Endothelial cell of umbilical vein (primary cell): Measurements from ENCODE around the gene LHPP. TPM values are rescaled to one million over a fixed set of nuclear protein-coding genes. Genes with fewer than 3 reads are reported as not detected.

ENCODE experiments used
- BruUV-seq: library from RNA; stranded (reverse); fragments of 400-500 nt; replicated peaks from 2 replicates; lab custom pipeline; 2021; lab: Mats Ljungman, UMichigan
- CTCF ChIA-PET: fragments of 300-600, 350-600 bp; sonication (Branson Sonifier 250); formaldehyde crosslinking; loops from one replicate; lab custom pipeline; 2021; ENCODE audit warnings: antibody characterized with exemption, inconsistent platforms; lab: Charles Lee
- POLR2A ChIA-PET: fragments of 300-600, 350-600 bp; sonication (Branson Sonifier 250); formaldehyde crosslinking; loops from one replicate; lab custom pipeline; 2021; ENCODE audit warnings: antibody characterized with exemption, inconsistent platforms; lab: Charles Lee
- DNase-seq: peaks from one replicate; pipeline ENCODE4 v3.0.0-alpha.2; 2011; ENCODE audit warnings: low read depth, low spot score
- FAIRE-seq: peaks from 2 replicates; lab custom pipeline; 2011; peaks lifted over from hg19 to GRCh38; lab: Jason Lieb, UNC
- H2AFZ ChIP-seq: 2 replicates; pipeline ENCODE4 v1.6.0; 2012; ENCODE audit warnings: low read depth, low read length, control low read depth, inconsistent platforms
- H3K27ac ChIP-seq: 2 replicates; pipeline ENCODE4 v1.5.1; 2011; ENCODE audit warnings: low read depth, mild to moderate bottlenecking, control low read depth, low read length, moderate library complexity; ENCODE audit not compliant: insufficient read depth
- H3K27me3 ChIP-seq, 2 experiments: 2 replicates each; pipeline versions ENCODE4 v1.6.0 to v1.6.1; 2011; ENCODE audit warnings: low read length in 2 of 2, mixed read lengths in 1 of 2; ENCODE audit not compliant: control insufficient read depth in 2 of 2, insufficient read depth in 2 of 2
- H3K36me3 ChIP-seq, 2 experiments: 2 replicates in 1 of 2; 3 replicates in 1 of 2; pipeline ENCODE4 v1.5.1; 2011; ENCODE audit warnings: low read length in 2 of 2, mild to moderate bottlenecking in 1 of 2, moderate library complexity in 1 of 2; ENCODE audit not compliant: control insufficient read depth in 2 of 2, insufficient read depth in 2 of 2; ENCODE audit errors: extremely low read depth in 1 of 2
- H3K4me1 ChIP-seq: 3 replicates; pipeline ENCODE4 v1.5.1; 2011; ENCODE audit warnings: mild to moderate bottlenecking, low read length; ENCODE audit not compliant: control insufficient read depth, insufficient read depth; ENCODE audit errors: extremely low read depth
- H3K4me2 ChIP-seq: 2 replicates; pipeline ENCODE4 v1.6.1; 2011; ENCODE audit warnings: low read length, control low read depth, mixed read lengths; ENCODE audit not compliant: insufficient read depth
- H3K4me3 ChIP-seq, 3 experiments: fragments of 200-600 bp in 1 of 3; sonication (generic), shearing (Covaris generic) in 1 of 3; replicated peaks in 1 of 3; 2 replicates each; pipeline ENCODE4 v1.5.1; 2011 to 2016; ENCODE audit warnings: control low read depth in 3 of 3, low read length in 3 of 3, mild to moderate bottlenecking in 2 of 3, inconsistent platforms in 1 of 3, low read depth in 1 of 3, moderate library complexity in 1 of 3; ENCODE audit not compliant: insufficient read depth in 1 of 3
- H3K79me2 ChIP-seq: 2 replicates; pipeline ENCODE4 v1.6.0; 2012; ENCODE audit warnings: low read length, inconsistent platforms; ENCODE audit not compliant: control insufficient read depth, insufficient read depth
- H3K9ac ChIP-seq: replicated peaks from 2 replicates; pipeline ENCODE3; 2011; ENCODE audit warnings: low read length, control low read depth; ENCODE audit not compliant: insufficient read depth; ENCODE audit errors: extremely low read depth
- H3K9me1 ChIP-seq: replicated peaks from 3 replicates; pipeline ENCODE4 v1.6.0; 2011; ENCODE audit warnings: mild to moderate bottlenecking, low read length; ENCODE audit not compliant: control insufficient read depth, insufficient read depth; ENCODE audit errors: extremely low read depth
- H3K9me3 ChIP-seq: replicated peaks from 2 replicates; pipeline ENCODE4 v1.5.1; 2012; ENCODE audit warnings: low read length, inconsistent platforms; ENCODE audit not compliant: control insufficient read depth, insufficient read depth
- H4K20me1 ChIP-seq: replicated peaks from 2 replicates; pipeline ENCODE3; 2011; ENCODE audit warnings: mild to moderate bottlenecking, low read length; ENCODE audit not compliant: control insufficient read depth, insufficient read depth; ENCODE audit errors: extremely low read depth
- EZH2 ChIP-seq: IDR thresholded peaks from 2 replicates; pipeline ENCODE4 v1.6.1; 2012; ENCODE audit warnings: borderline replicate concordance, low read depth, mild to moderate bottlenecking, moderate library complexity, low read length, inconsistent platforms; ENCODE audit not compliant: severe bottlenecking
- FOS ChIP-seq: IDR thresholded peaks from 2 replicates; pipeline ENCODE4 v1.6.1; 2011; ENCODE audit warnings: mild to moderate bottlenecking, low read length, moderate library complexity, borderline replicate concordance; ENCODE audit not compliant: insufficient read depth
- GATA2 ChIP-seq: IDR thresholded peaks from 2 replicates; pipeline ENCODE4 v1.7.0; 2011; ENCODE audit warnings: low read depth, mild to moderate bottlenecking, moderate library complexity, mixed read lengths, low read length; ENCODE audit not compliant: insufficient read length, insufficient read depth
- JUN ChIP-seq: IDR thresholded peaks from 2 replicates; pipeline ENCODE4 v1.6.1; 2011; ENCODE audit warnings: borderline replicate concordance, low read depth; ENCODE audit not compliant: insufficient read length, insufficient read depth
- MYC ChIP-seq: IDR thresholded peaks from one replicate; pipeline ENCODE4 v1.6.1; 2011; ENCODE audit warnings: mild to moderate bottlenecking, low read depth, low read length
- POLR2A ChIP-seq: IDR thresholded peaks from 2 replicates; pipeline ENCODE4 v1.6.1; 2012; ENCODE audit warnings: low read depth, mild to moderate bottlenecking, control low read depth, low read length
- POLR2AphosphoS5 ChIP-seq: IDR thresholded peaks from 2 replicates; pipeline ENCODE4 v1.6.1; 2012; ENCODE audit warnings: low read depth, mild to moderate bottlenecking, control low read depth, low read length, moderate library complexity; ENCODE audit not compliant: insufficient read depth
- dilution Hi-C: fragments of 300-500 bp; cut with MboI; formaldehyde crosslinking; loops from one replicate; pipeline ENCODE4 v1.15.0; 2019; ENCODE audit warnings: low sequenced_read_pairs; ENCODE audit not compliant: extremely low pct_ligation_motif_present
- intact Hi-C: fragments of 100-400 bp; cut with micrococcal nuclease; formaldehyde crosslinking; loops from one replicate; pipeline ENCODE4 v1.10.0; 2022
- polyA plus RNA-seq, 4 experiments: library from polyadenylated mRNA; depleted of rRNA in 3 of 4; stranded (reverse) in 3 of 4; unstranded in 1 of 4; fragments of >200 nt; gene quantifications; 2 replicates each; pipeline versions ENCODE4 v1.2.1 to v1.2.3, GENCODE V29; 2011 to 2012; ENCODE audit warnings: missing spikeins in 1 of 4
- total RNA-seq: library from RNA; stranded (reverse); gene quantifications from 2 replicates; pipeline ENCODE4 v1.2.3, GENCODE V29; 2021
- TF ChIP-seq, protein P1 (sequence below): IDR thresholded peaks from 2 replicates; pipeline ENCODE4 v1.6.1; 2011; ENCODE audit not compliant: insufficient read depth, insufficient read length
- TF ChIP-seq, protein P2 (sequence below), 2 donors: IDR thresholded peaks; 1 replicate in 1 of 2; 2 replicates in 1 of 2; pipeline ENCODE4 v1.5.1; 2011; ENCODE audit warnings: low read length in 2 of 2, mild to moderate bottlenecking in 2 of 2, moderate library complexity in 2 of 2, control low read depth in 1 of 2, inconsistent platforms in 1 of 2, low read depth in 1 of 2; ENCODE audit not compliant: insufficient read depth in 1 of 2; ENCODE audit errors: extremely low read depth in 1 of 2

LHPP gene
- total and polyA plus RNA-seq, 2 donors (not counting 3 experiments of a cell fraction or from before 2014, with no cell fraction given), result 5.8 to 11.2 TPM

DNA sequence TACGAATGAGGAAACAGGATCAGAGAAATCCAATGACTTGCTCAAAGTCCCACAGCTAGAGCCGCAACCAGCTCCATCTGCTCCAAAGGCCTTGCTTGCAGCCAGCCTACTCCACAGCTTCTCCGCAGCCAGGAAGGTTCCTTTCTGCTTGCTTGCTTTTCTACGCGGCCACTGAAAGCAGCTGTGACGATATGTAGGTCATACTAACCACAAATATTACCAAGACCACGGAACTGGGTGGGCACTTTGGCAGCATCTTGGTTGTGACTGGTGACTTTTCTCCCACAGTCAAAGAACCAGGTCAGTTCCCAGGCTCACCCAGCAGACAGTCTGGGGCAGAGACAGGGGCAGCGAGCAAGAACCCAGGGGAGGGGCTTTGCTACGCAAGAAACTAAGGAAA, 196.2 kb downstream of the LHPP start:
- Histone ChIP-seq H3K27me3 (no peaks in the 10 kb centered on the region), H3K9ac (no peak overlapping the region), H3K4me1 (no peaks in the 10 kb centered on the region), H3K27ac (no peak overlapping the region), H3K79me2 (no peaks in the 10 kb centered on the region), H3K4me3 (no peak overlapping the region), H4K20me1 (no peaks in the 10 kb centered on the region), H3K9me1 (no peaks in the 10 kb centered on the region), H3K36me3 (peaks cover 0 to under 1% of the 10 kb centered on the region in 2 experiments), H2AFZ (no peak overlapping the region), H3K4me2 (no peak overlapping the region), H3K9me3 (no peaks in the 10 kb centered on the region)
- ChIA-PET POLR2A (no interaction called here), CTCF (interaction anchor here (0.9 to 1.4 kb wide), 3 partner anchors 10 to 84 kb away, joined by 3 read pairs; no protein-coding TSS in a partner anchor)
- TF ChIP-seq, protein P1, sequence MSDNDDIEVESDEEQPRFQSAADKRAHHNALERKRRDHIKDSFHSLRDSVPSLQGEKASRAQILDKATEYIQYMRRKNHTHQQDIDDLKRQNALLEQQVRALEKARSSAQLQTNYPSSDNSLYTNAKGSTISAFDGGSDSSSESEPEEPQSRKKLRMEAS, result no peak
- TF ChIP-seq JUN (no peak), EZH2 (no peak), POLR2AphosphoS5 (no peak), MYC (no peak), FOS (no peak), GATA2 (no peak), POLR2A (no peak)
- TF ChIP-seq, protein P2, sequence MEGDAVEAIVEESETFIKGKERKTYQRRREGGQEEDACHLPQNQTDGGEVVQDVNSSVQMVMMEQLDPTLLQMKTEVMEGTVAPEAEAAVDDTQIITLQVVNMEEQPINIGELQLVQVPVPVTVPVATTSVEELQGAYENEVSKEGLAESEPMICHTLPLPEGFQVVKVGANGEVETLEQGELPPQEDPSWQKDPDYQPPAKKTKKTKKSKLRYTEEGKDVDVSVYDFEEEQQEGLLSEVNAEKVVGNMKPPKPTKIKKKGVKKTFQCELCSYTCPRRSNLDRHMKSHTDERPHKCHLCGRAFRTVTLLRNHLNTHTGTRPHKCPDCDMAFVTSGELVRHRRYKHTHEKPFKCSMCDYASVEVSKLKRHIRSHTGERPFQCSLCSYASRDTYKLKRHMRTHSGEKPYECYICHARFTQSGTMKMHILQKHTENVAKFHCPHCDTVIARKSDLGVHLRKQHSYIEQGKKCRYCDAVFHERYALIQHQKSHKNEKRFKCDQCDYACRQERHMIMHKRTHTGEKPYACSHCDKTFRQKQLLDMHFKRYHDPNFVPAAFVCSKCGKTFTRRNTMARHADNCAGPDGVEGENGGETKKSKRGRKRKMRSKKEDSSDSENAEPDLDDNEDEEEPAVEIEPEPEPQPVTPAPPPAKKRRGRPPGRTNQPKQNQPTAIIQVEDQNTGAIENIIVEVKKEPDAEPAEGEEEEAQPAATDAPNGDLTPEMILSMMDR (IDR thresholded peaks at IDR 0.05; ENCODE audit: extremely low read depth in 1 of 2, insufficient read depth in 1 of 2, low read depth in 1 of 2, low read length in 2 of 2), result no peak
- DNase-seq (no peak), FAIRE-seq (no peak)
- intact Hi-C loops, result no loop called here
- BruUV-seq, result no TSS peak
- dilution Hi-C loops, result no loop called here
